ENCODE data around the gene RAD50. TPM values are rescaled to one million over a fixed set of nuclear protein-coding genes. Genes with fewer than 3 reads are reported as not detected.
"Not testable (repeated sequence)": the region's sequence is repeated elsewhere in the genome, so short reads cannot be mapped to it uniquely, and the experiment has no call there.

Gene RAD50
- total RNA-seq, 6 experiments from 2014 or later: 11.6 to 27.7 (median 12.8) TPM

DNA sequence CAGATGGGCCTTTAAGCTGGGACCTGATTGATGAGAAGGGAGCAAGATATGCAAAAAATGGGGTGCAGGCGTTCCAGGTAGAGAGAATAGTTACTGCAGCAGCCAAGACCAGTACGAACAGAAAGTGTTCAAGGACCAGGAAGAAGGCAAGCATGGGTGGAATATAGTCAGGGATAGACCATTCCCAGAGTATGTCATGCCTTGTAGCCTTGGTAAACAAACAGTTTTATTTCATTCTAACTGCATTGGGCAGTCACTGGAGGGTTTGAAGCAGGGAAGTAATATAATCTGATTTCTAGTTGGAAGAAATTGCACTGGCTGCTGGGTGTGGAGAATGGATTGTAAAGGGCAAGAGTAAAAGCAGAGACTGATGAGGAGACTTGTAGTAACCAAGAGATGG, 70.7 kb downstream of the RAD50 start:
- Mint-ChIP-seq H3K36me3 (ENCODE audit: low read depth) (no peaks in the 10 kb centered on the region), H3K4me1 (ENCODE audit: low read depth) (no peaks in the 10 kb centered on the region), H3K4me3 (no peak overlapping the region), H3K27me3 (ENCODE audit: insufficient read depth) (peaks cover 2% of the 10 kb centered on the region), H3K9me3 (no peaks in the 10 kb centered on the region), H3K27ac (no peak overlapping the region; the same call in 1 of the 2 replicates)
- no peak for DNase-seq
- TF ChIP-seq CTCF (IDR thresholded peaks at IDR 0.05): no peak

GRCh38 chr5:132628814-132629213, 72.0 kb downstream of the RAD50 start:
- no peaks in the 10 kb centered on the region for H3K9me3 Mint-ChIP-seq
- H3K4me1 Mint-ChIP-seq (ENCODE audit: low read depth): no peaks in the 10 kb centered on the region
- DNase-seq: no peak

GRCh38 chr5:132629230-132629944, 72.6 kb downstream of the RAD50 start:
- no peak for TF ChIP-seq CTCF (IDR thresholded peaks at IDR 0.05)
- no peaks in the 10 kb centered on the region for H3K36me3 Mint-ChIP-seq (ENCODE audit: low read depth)
- H3K4me1 Mint-ChIP-seq (ENCODE audit: low read depth): no peaks in the 10 kb centered on the region
- DNase-seq: no peak
- peaks cover 2% of the 10 kb centered on the region for H3K27me3 Mint-ChIP-seq (ENCODE audit: insufficient read depth)
- H3K27ac Mint-ChIP-seq: no peak overlapping the region
- no peaks in the 10 kb centered on the region for H3K9me3 Mint-ChIP-seq
- no peak overlapping the region for H3K4me3 Mint-ChIP-seq

More at GRCh38 chr5:132628814-132629213, 72.0 kb downstream of the RAD50 start:
- Mint-ChIP-seq H3K27me3 (ENCODE audit: insufficient read depth) (peaks cover 2% of the 10 kb centered on the region), H3K4me3 (no peak overlapping the region), H3K36me3 (ENCODE audit: low read depth) (no peaks in the 10 kb centered on the region), H3K27ac (no peak overlapping the region)
- no peak for TF ChIP-seq CTCF (IDR thresholded peaks at IDR 0.05)

- not testable (repeated sequence) for H3K4me1 Mint-ChIP-seq (ENCODE audit: low read depth); H3K36me3 Mint-ChIP-seq (ENCODE audit: low read depth); H3K4me3 Mint-ChIP-seq; DNase-seq; H3K27me3 Mint-ChIP-seq (ENCODE audit: insufficient read depth); H3K27ac Mint-ChIP-seq; H3K9me3 Mint-ChIP-seq
Measured at GRCh38 chr5:132633587-132633986, 76.8 kb downstream of the RAD50 start.

DNA sequence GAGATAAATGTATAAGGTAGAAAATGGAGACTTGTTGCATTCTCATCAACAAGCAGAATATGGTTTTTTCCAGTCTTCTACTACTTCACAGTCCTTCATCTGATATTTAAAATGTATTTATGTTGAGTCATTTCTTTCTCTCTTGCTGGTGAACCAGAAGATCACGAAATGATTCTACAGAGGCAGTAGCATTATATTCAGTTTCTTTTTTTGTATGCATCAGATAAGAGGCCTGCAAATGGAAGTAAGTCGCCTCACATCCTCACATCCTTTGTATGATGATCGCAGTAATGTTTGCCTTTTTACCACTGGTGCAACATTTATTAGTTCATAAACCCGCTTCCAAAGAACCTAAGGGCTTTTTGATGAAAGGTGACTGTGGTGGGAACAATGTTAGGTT, 79.1 kb downstream of the RAD50 start:
- no peaks in the 10 kb centered on the region for H3K9me3 Mint-ChIP-seq
- H3K4me3 Mint-ChIP-seq: no peak overlapping the region
- no peaks in the 10 kb centered on the region for H3K4me1 Mint-ChIP-seq (ENCODE audit: low read depth)
- TF ChIP-seq CTCF (IDR thresholded peaks at IDR 0.05): no peak
- no peak overlapping the region for H3K27ac Mint-ChIP-seq
- DNase-seq: no peak
- peaks cover 1% of the 10 kb centered on the region; the same call in 1 of the 2 replicates for H3K27me3 Mint-ChIP-seq (ENCODE audit: insufficient read depth)
- H3K36me3 Mint-ChIP-seq (ENCODE audit: low read depth): no peaks in the 10 kb centered on the region; the same call in 1 of the 2 replicates

DNA sequence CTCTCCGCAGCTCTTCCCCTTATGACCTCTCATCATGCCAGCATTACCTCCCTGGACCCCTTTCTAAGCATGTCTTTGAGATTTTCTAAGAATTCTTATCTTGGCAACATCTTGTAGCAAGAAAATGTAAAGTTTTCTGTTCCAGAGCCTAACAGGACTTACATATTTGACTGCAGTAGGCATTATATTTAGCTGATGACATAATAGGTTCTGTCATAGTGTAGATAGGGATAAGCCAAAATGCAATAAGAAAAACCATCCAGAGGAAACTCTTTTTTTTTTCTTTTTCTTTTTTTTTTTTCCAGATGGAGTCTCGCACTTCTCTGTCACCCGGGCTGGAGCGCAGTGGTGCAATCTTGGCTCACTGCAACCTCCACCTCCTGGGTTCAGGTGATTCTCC, 80.5 kb downstream of the RAD50 start:
- H3K9me3 Mint-ChIP-seq: no peaks in the 10 kb centered on the region
- no peak for TF ChIP-seq CTCF (IDR thresholded peaks at IDR 0.05)
- H3K27ac Mint-ChIP-seq: no peak overlapping the region
- H3K4me3 Mint-ChIP-seq: no peak overlapping the region
- no peaks in the 10 kb centered on the region for H3K4me1 Mint-ChIP-seq (ENCODE audit: low read depth)
- H3K36me3 Mint-ChIP-seq (ENCODE audit: low read depth): no peaks in the 10 kb centered on the region; the same call in 1 of the 2 replicates
- peaks cover 1% of the 10 kb centered on the region; the same call in 1 of the 2 replicates for H3K27me3 Mint-ChIP-seq (ENCODE audit: insufficient read depth)
- no peak for DNase-seq

All from HFFc6 (cell line).